Activated CD8-positive, alpha-beta memory T cell treated with anti-CD3 and anti-CD28 coated beads, Interleukin-2, amount 50 U/mL, for 4 hours (primary cell): Measurements from ENCODE around the gene RAB26.
A peak's percentile ranks its signal among the peaks of the same experiment; 100 is the strongest.

Experiments
- DNase-seq: peaks from one replicate; pipeline ENCODE4 v3.0.0-alpha.2; 2020

Gene RAB26

GRCh38 chr16:2181952-2182351, 33.5 kb downstream of the RAB26 start:
- DNase-seq = no peak

DNA sequence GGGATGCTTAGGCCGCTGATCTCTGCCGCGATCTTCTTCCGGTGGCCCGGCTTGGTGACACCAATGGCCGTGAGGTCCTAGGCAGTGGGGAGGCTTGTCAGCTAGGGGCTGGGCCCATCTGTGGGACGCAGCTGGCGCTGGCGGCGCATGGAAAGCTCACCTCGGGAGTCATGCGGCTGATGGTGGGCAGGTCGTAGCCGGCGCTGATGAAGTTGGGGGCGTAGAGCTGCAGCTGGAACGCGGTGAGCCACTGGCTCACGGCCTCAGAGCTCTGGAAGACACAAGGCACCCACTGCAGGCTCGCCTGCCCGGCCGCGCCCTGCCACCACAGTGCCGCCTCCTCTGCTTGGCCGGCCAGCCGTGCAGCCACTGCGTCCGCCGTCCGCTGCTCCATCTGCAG, 35.2 kb downstream of the RAB26 start:
- no peak for DNase-seq

- DNase-seq = no peak
These were observed 35.9 kb downstream of the RAB26 start for GRCh38 chr16:2184346-2184745.

DNA sequence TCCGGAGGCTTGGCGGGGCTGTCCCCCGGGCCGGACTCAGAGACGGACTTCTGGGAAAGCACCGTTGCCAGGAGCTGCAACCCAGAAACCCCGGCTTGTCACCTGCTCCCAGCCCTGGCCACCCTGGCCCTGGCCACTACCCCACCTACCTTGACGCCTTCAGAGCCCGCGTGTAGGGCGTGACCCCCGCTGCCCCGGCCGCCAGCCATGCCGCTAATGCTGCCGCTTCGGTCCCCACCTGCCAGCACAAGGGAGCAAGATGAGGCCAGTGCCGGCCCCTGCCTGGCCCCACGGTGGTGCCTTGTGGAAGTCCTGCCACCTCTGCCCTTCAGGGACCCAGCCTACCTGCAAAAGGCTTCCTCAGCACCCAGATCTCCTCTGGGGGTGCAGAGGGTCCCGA, 36.5 kb downstream of the RAB26 start:
- no peak for DNase-seq

- no peak for DNase-seq
These were observed 37.6 kb downstream of the RAB26 start for GRCh38 chr16:2186064-2186463.

- DNase-seq = no peak
These were observed 38.1 kb downstream of the RAB26 start for GRCh38 chr16:2186505-2186904.

DNA sequence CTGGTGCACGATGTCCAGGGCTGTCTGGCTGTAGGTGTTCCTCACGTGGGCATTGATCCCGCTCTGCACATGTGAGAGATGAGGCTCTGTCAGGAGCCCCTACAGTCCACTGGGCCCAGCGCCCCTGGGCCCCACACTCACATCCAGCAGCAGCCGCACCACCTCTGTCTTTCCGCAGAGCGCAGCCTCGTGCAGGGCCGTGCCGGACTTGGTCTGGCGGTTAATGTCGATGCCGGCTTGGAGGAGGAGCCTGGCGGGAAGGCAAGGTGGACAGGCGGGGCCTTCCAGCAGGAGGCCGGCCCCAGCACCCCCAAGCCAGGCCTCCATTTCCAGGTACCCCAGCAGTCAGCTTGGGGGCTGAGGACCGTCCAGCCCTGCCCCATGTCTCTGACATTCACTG, 38.8 kb downstream of the RAB26 start:
- DNase-seq = no peak

GRCh38 chr16:2188395-2188794, 40.0 kb downstream of the RAB26 start:
- no peak for DNase-seq

GRCh38 chr16:2189252-2189893, 40.9 kb downstream of the RAB26 start:
- DNase-seq = no peak

GRCh38 chr16:2190002-2190658, 41.7 kb downstream of the RAB26 start:
- DNase-seq = no peak

GRCh38 chr16:2190659-2191445, 42.4 kb downstream of the RAB26 start:
- DNase-seq = no peak

DNA sequence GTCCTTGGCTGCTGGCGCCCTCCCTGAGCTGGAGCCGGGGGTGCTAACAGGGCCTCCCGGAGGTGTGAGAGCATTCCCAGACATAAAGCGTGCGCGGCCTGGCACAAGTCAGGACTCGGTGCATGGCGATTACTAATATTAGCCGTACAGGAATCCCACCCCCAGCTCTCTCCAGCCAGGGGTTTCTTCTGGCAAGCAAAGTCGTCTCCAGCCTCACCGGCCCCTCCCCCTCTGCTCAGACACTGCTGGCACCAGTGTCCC, 43.0 kb downstream of the RAB26 start:
- DNase-seq = no peak

DNA sequence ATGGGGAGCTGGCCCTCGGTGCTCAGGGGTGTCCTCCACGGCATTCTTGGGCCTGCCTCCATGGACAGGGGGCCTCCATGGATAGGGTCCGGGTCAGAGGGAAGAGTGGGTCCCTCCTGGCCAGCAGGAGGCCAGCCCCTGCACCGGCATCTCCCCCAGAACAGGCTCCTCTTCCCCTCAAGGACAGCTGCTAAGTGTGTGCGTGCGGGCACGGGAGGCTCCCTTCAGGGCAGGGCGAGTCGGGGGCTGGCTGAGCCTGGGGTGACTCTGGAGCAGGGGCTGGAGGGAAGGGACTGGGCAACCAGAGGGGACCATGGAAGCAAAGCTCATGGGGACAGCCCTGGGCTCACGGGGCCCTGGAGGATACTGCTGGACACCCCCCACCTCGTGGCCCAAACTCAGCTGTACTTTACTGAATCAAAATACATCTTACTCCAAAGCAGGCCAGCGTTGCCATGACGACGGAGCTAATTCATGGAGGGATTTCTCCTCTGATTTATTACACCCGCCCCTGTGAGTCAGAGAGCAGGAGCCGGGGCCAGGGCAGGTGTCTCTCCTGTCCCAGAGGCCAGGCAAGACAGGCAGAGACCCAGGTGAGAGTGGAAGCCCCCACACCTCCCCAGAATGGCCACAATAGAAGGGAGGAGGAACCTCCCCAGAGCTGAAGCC, 45.9 kb downstream of the RAB26 start:
- DNase-seq = no peak

DNA sequence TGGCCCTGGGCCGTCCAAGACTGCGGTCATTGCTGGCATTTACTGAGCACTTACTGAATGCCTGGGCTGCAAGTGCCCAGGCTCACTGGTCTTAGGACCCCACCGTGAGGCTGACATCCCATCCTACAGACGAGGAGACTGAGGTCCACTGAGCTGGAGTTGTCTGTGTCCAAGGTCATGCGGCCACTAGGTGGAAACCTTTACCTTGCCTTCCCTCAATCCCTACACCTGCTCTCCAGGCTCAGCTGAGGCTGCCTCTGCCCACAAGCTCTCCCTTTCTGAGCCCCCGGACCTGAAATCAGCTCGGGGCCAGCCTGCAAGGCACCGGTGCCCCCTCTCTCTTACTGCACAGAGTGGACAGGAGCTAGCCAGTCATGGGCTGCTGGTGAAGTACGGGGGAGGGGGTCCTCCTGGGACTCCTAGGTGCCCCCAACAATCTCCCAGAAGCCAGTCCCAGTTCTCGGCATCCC, 46.5 kb downstream of the RAB26 start:
- DNase-seq = peak; percentile 49

DNA sequence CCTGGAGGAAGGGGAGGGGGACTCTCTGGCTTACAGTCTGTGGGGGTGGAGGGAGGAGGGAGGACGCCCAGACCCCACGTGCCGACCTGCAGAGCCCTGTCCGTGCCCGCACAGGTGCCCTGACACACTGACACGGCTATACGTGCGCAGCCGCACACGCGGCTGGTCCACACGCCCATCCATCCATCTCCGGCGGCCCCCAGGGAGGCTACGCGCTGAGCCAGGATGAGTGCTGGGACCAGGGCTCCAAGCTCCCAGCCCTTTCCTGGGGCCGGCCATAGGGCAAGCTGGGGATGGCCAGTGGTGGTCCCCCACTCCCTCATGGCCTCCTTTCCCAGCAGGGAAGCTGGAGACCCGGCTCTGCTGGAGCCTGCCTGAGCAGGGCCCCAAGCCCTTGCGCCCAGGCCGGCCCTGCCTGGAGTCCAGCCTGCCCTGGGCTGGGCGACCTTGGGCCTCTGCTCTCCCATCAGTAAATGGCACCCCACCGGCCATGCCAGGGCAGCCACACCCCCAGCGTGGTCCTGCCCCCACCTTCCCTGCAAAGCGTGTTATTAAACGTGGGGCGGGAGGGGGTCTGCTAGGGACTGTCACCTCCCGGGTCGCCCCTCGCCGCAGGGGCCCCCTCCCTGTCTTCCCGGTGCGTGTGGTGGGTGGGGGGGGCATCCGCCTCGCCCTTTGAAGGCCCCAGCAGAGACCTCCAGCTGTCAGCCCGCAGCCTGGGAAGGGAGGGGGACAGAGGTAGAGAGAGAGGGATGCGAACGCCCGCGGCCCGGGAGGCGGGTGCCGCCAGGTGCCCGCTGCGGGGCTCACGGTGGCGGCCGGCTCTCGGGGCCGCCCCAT, 47.1 kb downstream of the RAB26 start:
- no peak for DNase-seq

DNA sequence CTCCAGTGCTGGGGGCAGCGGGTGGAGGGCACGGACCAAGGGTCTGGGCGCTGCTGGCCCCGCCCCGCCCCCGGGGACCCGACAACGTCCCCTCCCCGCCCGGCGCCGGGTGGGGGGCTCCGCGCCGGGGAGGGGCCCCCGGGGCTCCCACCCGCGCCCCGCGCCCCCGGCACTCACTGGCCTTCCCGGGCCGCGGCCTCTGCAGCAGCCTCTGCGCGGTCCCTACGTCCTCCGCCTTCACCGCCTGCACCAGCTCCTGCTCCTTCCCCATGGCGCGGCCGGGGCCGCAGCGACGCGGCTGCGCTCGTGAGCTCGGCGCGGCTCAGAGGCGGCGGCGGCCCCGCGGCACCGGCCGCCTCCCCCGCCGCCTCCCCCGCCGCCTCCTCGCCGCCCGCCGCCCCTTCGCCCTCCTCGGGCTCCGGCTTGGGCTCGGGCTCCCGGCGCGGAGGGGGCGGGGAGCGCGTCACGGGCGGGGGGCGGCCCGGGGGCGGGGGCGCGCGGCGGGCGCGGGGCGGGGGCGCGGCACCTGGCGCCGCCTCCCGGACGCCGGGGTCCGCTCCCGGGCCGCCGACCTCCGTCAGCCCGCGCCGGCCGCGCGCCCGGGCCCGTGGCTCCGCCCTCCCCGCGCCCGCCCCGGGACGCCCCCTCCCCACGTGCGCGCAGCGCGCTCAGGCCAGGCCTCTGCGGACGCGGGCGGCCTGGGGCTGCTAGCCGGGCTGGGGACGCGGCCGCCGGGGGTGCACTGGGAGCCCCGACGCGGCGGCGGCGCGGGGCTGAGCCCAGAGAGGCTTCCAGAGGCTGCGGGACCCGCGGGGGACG, 47.9 kb downstream of the RAB26 start, which contains the start of gene CASKIN1:
CASKIN1 (minus strand) TSS at position 444 of the 819 bp plus-strand sequence; CDS start at position 271, 173 bp downstream.
- DNase-seq = no peak

- no peak for DNase-seq
These were observed 48.6 kb downstream of the RAB26 start for GRCh38 chr16:2196981-2197511.

- no peak for DNase-seq
These were observed 49.3 kb downstream of the RAB26 start for GRCh38 chr16:2197765-2198164.

- no peak for DNase-seq
These were observed 49.9 kb downstream of the RAB26 start for GRCh38 chr16:2198283-2198682.

GRCh38 chr16:2199095-2199494, 50.7 kb downstream of the RAB26 start:
- no peak for DNase-seq

DNA sequence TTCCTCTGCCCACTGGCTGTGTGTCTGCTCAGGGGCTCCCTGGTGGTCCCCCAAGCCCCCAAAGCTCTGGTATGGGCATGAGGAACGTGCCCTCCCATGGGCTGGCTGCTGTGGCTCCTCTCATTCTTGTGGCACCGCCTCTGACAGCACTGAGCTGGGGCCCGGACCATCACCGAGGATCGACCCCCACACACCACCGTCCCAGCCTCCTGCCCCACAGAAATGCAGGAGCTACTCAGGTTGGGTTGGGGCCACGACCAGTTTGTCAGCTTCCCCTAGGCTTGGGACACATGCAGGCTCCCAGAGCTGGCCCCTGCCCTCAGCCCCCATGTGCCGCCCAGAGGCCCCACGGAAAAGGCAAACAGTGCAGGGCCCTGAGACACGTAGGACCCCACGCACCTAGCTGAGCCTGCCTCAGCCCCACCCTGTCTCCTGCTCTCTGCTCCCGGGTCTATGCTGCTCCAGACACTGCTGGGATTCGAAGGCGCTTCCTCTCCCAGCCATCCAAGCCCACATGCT, 51.3 kb downstream of the RAB26 start:
- DNase-seq = no peak
